Gastroesophageal sphincter (tissue), 3 donors: ENCODE data around the gene GOLGA6L26.

Experiments used
- POLR2A ChIP-seq, 2 donors: fragments of 450-650 bp; IDR thresholded peaks; one replicate each; pipeline ENCODE4 v1.6.1; 2017; ENCODE audit warnings: antibody characterized with exemption in 2 of 2, mild to moderate bottlenecking in 2 of 2, moderate library complexity in 1 of 2
- TF ChIP-seq, protein P1 (sequence below), 4 experiments: fragments of 200-600 bp in 2 of 4; fragments of 450-650 bp in 2 of 4; sonication (generic) in 1 of 4; IDR thresholded peaks; one replicate each; pipeline ENCODE4 v1.5.1; 2017 to 2019; ENCODE audit warnings: antibody characterized with exemption in 4 of 4, mild to moderate bottlenecking in 2 of 4, moderate library complexity in 2 of 4

DNA sequence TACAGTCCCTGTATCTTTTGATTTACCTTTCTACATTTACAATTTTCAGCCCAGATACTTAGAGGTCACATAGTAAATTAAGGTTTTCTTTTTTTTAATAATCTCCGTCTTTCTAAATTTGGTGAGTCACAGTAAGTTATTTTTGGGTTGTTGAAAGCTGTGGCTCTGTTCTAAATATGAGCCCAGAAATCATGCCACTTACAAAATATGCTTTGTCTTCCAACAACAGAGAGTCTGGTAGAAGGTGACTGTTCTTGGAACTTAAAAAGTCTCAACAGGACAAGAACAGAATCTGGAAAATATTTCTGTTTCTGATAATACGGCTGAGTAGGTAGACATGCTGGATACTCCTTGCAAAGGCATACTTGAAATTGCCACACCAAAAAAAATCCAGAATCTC, 36.6 kb upstream of the GOLGA6L26 start:
- TF ChIP-seq, protein P1, sequence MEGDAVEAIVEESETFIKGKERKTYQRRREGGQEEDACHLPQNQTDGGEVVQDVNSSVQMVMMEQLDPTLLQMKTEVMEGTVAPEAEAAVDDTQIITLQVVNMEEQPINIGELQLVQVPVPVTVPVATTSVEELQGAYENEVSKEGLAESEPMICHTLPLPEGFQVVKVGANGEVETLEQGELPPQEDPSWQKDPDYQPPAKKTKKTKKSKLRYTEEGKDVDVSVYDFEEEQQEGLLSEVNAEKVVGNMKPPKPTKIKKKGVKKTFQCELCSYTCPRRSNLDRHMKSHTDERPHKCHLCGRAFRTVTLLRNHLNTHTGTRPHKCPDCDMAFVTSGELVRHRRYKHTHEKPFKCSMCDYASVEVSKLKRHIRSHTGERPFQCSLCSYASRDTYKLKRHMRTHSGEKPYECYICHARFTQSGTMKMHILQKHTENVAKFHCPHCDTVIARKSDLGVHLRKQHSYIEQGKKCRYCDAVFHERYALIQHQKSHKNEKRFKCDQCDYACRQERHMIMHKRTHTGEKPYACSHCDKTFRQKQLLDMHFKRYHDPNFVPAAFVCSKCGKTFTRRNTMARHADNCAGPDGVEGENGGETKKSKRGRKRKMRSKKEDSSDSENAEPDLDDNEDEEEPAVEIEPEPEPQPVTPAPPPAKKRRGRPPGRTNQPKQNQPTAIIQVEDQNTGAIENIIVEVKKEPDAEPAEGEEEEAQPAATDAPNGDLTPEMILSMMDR (IDR thresholded peaks at IDR 0.05): no peak
- no peak for TF ChIP-seq POLR2A (IDR thresholded peaks at IDR 0.05)
